Mammary epithelial cell (primary cell): ENCODE measurements around the gene TBX6.

Experiments
- EZH2 ChIP-seq: IDR thresholded peaks from 2 replicates; pipeline ENCODE4 v1.6.1; 2012; ENCODE audit warnings: low read length, inconsistent platforms, borderline replicate concordance
- TF ChIP-seq, protein P1 (sequence below), 2 donors: IDR thresholded peaks in 1 of 2; conservative IDR thresholded peaks in 1 of 2; 2 replicates each; pipeline ENCODE4 v1.5.1; 2011 to 2012; ENCODE audit warnings: inconsistent platforms in 2 of 2, low read length in 2 of 2, mild to moderate bottlenecking in 2 of 2, control low read depth in 1 of 2, low read depth in 1 of 2; ENCODE audit not compliant: insufficient read depth in 1 of 2; ENCODE audit errors: extremely low read depth in 1 of 2

DNA sequence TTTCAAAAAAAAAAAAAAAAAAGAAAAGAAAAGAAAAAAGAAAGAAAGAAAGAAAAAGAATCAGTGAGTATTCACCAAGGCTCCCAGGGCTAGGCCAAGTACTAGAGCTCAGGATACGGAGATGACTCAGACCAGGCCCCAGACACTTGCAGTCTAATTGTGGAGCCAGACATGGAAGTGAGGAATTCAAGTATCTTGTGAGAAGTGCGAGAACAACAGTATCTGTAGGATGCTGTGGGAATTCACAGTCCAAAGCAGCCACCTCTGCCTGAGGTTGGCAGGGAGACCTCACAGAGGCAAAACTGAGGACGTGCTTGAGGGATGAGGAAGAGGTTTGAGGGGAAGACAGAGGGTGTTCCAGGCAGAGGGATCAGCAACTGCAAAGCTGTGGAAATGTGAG, 40.2 kb downstream of the TBX6 start:
- TF ChIP-seq, protein P1, sequence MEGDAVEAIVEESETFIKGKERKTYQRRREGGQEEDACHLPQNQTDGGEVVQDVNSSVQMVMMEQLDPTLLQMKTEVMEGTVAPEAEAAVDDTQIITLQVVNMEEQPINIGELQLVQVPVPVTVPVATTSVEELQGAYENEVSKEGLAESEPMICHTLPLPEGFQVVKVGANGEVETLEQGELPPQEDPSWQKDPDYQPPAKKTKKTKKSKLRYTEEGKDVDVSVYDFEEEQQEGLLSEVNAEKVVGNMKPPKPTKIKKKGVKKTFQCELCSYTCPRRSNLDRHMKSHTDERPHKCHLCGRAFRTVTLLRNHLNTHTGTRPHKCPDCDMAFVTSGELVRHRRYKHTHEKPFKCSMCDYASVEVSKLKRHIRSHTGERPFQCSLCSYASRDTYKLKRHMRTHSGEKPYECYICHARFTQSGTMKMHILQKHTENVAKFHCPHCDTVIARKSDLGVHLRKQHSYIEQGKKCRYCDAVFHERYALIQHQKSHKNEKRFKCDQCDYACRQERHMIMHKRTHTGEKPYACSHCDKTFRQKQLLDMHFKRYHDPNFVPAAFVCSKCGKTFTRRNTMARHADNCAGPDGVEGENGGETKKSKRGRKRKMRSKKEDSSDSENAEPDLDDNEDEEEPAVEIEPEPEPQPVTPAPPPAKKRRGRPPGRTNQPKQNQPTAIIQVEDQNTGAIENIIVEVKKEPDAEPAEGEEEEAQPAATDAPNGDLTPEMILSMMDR (conservative IDR thresholded peaks at IDR 0.05 in 1 of 2, IDR thresholded peaks at IDR 0.05 in 1 of 2; ENCODE audit: extremely low read depth in 1 of 2, insufficient read depth in 1 of 2, low read depth in 1 of 2, low read length in 2 of 2) = no peak
- TF ChIP-seq EZH2 = no peak
